SH-SY5Y (cell line): ENCODE measurements around the gene MATN3.

Experiments
- GATA2 ChIP-seq: IDR thresholded peaks from 2 replicates; pipeline ENCODE4 v1.6.1; 2011; ENCODE audit warnings: mild to moderate bottlenecking, low read depth, low read length
- GATA3 ChIP-seq: IDR thresholded peaks from 2 replicates; pipeline ENCODE4 v1.6.1; 2011; ENCODE audit warnings: low read depth, mild to moderate bottlenecking, low read length, moderate library complexity

- TF ChIP-seq GATA2: no peak
- TF ChIP-seq GATA3: no peak
Measured at GRCh38 chr2:20015482-20016083, 3.1 kb upstream of the MATN3 start.
